H1 (cell line): ENCODE data around the gene IRGC. TPM values are rescaled to one million over a fixed set of nuclear protein-coding genes. Genes with fewer than 3 reads are reported as not detected.

Experiments
- ATF2 ChIP-seq: IDR thresholded peaks from 2 replicates; pipeline ENCODE4 v1.6.1; 2012; ENCODE audit warnings: low read length, inconsistent platforms
- SIN3A ChIP-seq, 2 experiments: IDR thresholded peaks in 1 of 2; conservative IDR thresholded peaks in 1 of 2; 2 replicates each; pipeline ENCODE4 v1.6.1; 2011 to 2012; ENCODE audit warnings: low read length in 2 of 2, improper control_type of control experiment in 1 of 2, low read depth in 1 of 2, mild to moderate bottlenecking in 1 of 2
- polyA plus RNA-seq, 7 experiments: library from polyadenylated mRNA; depleted of rRNA in 3 of 7; stranded (reverse) in 5 of 7; unstranded in 2 of 7; fragments of >200 nt in 5 of 7; fragments of 200-250 nt in 2 of 7; gene quantifications; 1 replicate in 5 of 7; 2 replicates in 1 of 7; 4 replicates in 1 of 7; pipeline versions ENCODE4 v1.2.1 to v1.2.3, GENCODE V29; 2011 to 2013; ENCODE audit warnings: missing spikeins in 2 of 7, mixed read lengths in 2 of 7
- total RNA-seq: library from RNA; stranded (reverse); fragmentation: NEBNext Ultra II Directional; extraction: Animal tissue kit (Norgen Biotek cat#: 25700); gene quantifications from 2 replicates; pipeline ENCODE4 v1.2.1, GENCODE V29; 2021

IRGC gene
- total and polyA plus RNA-seq, 2 of the 8 experiments (the other 6 are each of a cell fraction or from before 2014, with no cell fraction given), result not detected

DNA sequence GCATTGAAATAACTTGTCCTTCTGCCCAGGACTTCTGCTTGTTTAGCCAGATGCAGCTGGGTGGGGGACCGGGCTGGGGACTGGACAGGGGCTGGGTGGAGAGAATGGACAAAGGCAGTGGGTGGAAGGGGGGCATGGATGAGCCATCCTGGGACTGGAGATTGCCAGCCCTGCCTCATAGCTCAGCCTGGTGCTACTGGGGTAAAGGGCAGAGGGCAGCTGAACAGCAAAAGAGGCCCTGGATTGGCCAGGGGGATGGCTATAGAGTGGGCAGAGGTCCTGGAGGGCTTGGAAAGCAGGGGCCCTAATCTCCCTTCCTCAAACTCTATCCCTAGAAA is 28.2 kb upstream of the IRGC start (continued):
- TF ChIP-seq SIN3A (conservative IDR thresholded peaks at IDR 0.05 in 1 of 2, IDR thresholded peaks at IDR 0.05 in 1 of 2; ENCODE audit: low read depth in 1 of 2, low read length in 2 of 2) (no peak), ATF2 (no peak)
- TF ChIP-seq, all 59 proteins: peak for 0
